MM.1S (cell line): ENCODE data around the gene GYG2.

Experiments
- EZH2 ChIP-seq: fragments of 300-600 bp; sonication (generic); optimal IDR thresholded peaks from 2 replicates; pipeline ENCODE3; 2017; ENCODE audit warnings: low read depth, mild to moderate bottlenecking, antibody characterized with exemption, low read length, mixed read lengths
- EZH2phosphoT487 ChIP-seq: fragments of 300-600 bp; sonication (generic); IDR thresholded peaks from 2 replicates; pipeline ENCODE4 v1.6.1; 2018; ENCODE audit warnings: antibody characterized with exemption, low read length
- TF ChIP-seq, protein P1 (sequence below): fragments of 300-600 bp; sonication (generic); IDR thresholded peaks from 2 replicates; pipeline ENCODE4 v1.5.1; 2016; ENCODE audit warnings: antibody characterized with exemption, low read length, mixed read lengths

DNA sequence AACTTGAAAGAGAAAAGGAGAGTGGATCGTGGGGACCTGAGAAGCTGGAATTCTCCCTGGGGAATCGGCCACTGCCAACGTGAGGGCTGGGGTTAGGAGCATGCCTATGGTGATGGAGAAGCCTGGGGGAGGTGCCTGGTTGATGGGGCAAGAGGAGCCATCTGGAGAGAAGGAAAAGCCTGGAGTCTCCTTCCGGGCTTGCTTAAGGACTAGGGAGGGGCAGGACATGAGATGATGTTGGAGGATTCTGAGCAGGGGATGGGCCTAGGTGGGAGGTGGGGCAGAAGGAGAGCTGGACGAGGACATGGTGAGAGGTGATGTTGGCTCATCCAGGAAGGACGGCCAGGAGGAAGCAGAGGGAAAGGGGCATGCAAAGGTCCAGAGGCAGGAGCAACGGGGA lies 35.0 kb upstream of the GYG2 start:
- TF ChIP-seq, protein P1, sequence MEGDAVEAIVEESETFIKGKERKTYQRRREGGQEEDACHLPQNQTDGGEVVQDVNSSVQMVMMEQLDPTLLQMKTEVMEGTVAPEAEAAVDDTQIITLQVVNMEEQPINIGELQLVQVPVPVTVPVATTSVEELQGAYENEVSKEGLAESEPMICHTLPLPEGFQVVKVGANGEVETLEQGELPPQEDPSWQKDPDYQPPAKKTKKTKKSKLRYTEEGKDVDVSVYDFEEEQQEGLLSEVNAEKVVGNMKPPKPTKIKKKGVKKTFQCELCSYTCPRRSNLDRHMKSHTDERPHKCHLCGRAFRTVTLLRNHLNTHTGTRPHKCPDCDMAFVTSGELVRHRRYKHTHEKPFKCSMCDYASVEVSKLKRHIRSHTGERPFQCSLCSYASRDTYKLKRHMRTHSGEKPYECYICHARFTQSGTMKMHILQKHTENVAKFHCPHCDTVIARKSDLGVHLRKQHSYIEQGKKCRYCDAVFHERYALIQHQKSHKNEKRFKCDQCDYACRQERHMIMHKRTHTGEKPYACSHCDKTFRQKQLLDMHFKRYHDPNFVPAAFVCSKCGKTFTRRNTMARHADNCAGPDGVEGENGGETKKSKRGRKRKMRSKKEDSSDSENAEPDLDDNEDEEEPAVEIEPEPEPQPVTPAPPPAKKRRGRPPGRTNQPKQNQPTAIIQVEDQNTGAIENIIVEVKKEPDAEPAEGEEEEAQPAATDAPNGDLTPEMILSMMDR: no peak
- TF ChIP-seq EZH2 (no peak), EZH2phosphoT487 (no peak)
